Measurements from ENCODE around the gene KCNQ5. TPM values are rescaled to one million over a fixed set of nuclear protein-coding genes. Genes with fewer than 3 reads are reported as not detected.

The KCNQ5 gene
- total RNA-seq, 1 experiment from 2014 or later, result not detected

- Histone ChIP-seq H3K9ac (ENCODE audit: low read length) (no peak overlapping the region), H3K4me3 (replicated peaks in 1 of 2; ENCODE audit: low read depth in 1 of 2, low read length in 2 of 2) (no peak overlapping the region), H2AFZ (ENCODE audit: low read depth, low read length, poor library complexity, severe bottlenecking) (no peak overlapping the region), H4K20me1 (ENCODE audit: insufficient read depth) (no peaks in the 10 kb centered on the region), H3K4me1 (ENCODE audit: control insufficient read depth in 1 of 2, insufficient read depth in 2 of 2, low read length in 2 of 2) (no peaks in the 10 kb centered on the region), H3K79me2 (ENCODE audit: insufficient read depth, low read length) (no peaks in the 10 kb centered on the region), H3K36me3 (ENCODE audit: control insufficient read depth in 1 of 2, insufficient read depth in 2 of 2, low read length in 2 of 2) (no peaks in the 10 kb centered on the region), H3K9me2 (ENCODE audit: insufficient read depth) (no peaks in the 10 kb centered on the region), H3K27ac (ENCODE audit: low read depth, low read length) (no peak overlapping the region), H3K27me3 (ENCODE audit: insufficient read depth, low read length) (peaks cover 32% of the 10 kb centered on the region), H3K4me2 (ENCODE audit: low read length) (no peak overlapping the region), H3K9me3 (ENCODE audit: control insufficient read depth in 1 of 2, insufficient read depth in 1 of 2, low read depth in 1 of 2, low read length in 2 of 2) (no peaks in the 10 kb centered on the region)
- RAD21 ChIA-PET (ENCODE audit: low non-redundant PET in 1 of 2, low total read pairs in 2 of 2, uncharacterized antibody in 2 of 2, unreplicated experiment in 2 of 2), result no interaction called here
- intact Hi-C loops (cut with micrococcal nuclease), result no loop called here
- ATAC-seq (no peak), DNase-seq (ENCODE audit: low read depth, low spot score) (no peak)
- CTCF ChIA-PET, result interaction anchor here (0.9 kb wide), 1 partner anchor 29 kb away, joined by 4 read pairs; no protein-coding TSS in a partner anchor
- BruUV-seq (replicated peaks), result no TSS peak
- TF ChIP-seq RAD21 (IDR thresholded peaks at IDR 0.05; ENCODE audit: low read depth) (no peak), POLR2A (IDR thresholded peaks at IDR 0.05; ENCODE audit: borderline replicate concordance, extremely low read depth, insufficient read depth, insufficient read length) (no peak), EZH2 (IDR thresholded peaks at IDR 0.05) (no peak), CBX3 (IDR thresholded peaks at IDR 0.05; ENCODE audit: low read depth) (no peak), SIN3A (IDR thresholded peaks at IDR 0.05; ENCODE audit: low read depth) (no peak), SRF (IDR thresholded peaks at IDR 0.05; ENCODE audit: low read depth) (no peak), ZBTB33 (IDR thresholded peaks at IDR 0.05; ENCODE audit: extremely low read depth, insufficient replicate concordance, low read length) (no peak), REST (IDR thresholded peaks at IDR 0.05; ENCODE audit: low read depth) (no peak), SP1 (IDR thresholded peaks at IDR 0.05; ENCODE audit: low read depth) (no peak), ELF1 (IDR thresholded peaks at IDR 0.05; ENCODE audit: borderline replicate concordance, low read depth) (no peak), EZH2phosphoT487 (IDR thresholded peaks at IDR 0.05; ENCODE audit: borderline replicate concordance) (no peak), YY1 (IDR thresholded peaks at IDR 0.05; ENCODE audit: extremely low read depth, insufficient replicate concordance, low read depth, low read length) (no peak), CEBPB (IDR thresholded peaks at IDR 0.05; ENCODE audit: low read depth) (no peak), TCF7L2 (IDR thresholded peaks at IDR 0.05; ENCODE audit: borderline replicate concordance, extremely low read depth, insufficient read depth, insufficient read length) (no peak)
- POLR2A ChIA-PET, result no interaction called here
Measured at GRCh38 chr6:72588155-72588554, 33.7 kb upstream of the KCNQ5 start.

All from HCT116 (cell line).